ENCODE data around the gene OGT.

- TF ChIP-seq ZNF121 (tag by site-specific recombination; IDR thresholded peaks at IDR 0.05), result no peak
- no peak for TF ChIP-seq ZBTB1 (tag by site-specific recombination; IDR thresholded peaks at IDR 0.05)
- TF ChIP-seq REST (tag by site-specific recombination; IDR thresholded peaks at IDR 0.05), result no peak
- TF ChIP-seq, protein P1, sequence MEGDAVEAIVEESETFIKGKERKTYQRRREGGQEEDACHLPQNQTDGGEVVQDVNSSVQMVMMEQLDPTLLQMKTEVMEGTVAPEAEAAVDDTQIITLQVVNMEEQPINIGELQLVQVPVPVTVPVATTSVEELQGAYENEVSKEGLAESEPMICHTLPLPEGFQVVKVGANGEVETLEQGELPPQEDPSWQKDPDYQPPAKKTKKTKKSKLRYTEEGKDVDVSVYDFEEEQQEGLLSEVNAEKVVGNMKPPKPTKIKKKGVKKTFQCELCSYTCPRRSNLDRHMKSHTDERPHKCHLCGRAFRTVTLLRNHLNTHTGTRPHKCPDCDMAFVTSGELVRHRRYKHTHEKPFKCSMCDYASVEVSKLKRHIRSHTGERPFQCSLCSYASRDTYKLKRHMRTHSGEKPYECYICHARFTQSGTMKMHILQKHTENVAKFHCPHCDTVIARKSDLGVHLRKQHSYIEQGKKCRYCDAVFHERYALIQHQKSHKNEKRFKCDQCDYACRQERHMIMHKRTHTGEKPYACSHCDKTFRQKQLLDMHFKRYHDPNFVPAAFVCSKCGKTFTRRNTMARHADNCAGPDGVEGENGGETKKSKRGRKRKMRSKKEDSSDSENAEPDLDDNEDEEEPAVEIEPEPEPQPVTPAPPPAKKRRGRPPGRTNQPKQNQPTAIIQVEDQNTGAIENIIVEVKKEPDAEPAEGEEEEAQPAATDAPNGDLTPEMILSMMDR (tag by site-specific recombination; IDR thresholded peaks at IDR 0.05), result no peak
- TF ChIP-seq, protein P2, sequence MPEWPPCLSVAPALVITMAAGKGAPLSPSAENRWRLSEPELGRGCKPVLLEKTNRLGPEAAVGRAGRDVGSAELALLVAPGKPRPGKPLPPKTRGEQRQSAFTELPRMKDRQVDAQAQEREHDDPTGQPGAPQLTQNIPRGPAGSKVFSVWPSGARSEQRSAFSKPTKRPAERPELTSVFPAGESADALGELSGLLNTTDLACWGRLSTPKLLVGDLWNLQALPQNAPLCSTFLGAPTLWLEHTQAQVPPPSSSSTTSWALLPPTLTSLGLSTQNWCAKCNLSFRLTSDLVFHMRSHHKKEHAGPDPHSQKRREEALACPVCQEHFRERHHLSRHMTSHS (tag by site-specific recombination; IDR thresholded peaks at IDR 0.05), result no peak
- TF ChIP-seq ZNF274 (IDR thresholded peaks at IDR 0.05; ENCODE audit: low read length), result no peak
- no peak for TF ChIP-seq ZNF274 (tag by site-specific recombination; IDR thresholded peaks at IDR 0.05; ENCODE audit: borderline replicate concordance)
- no peak for TF ChIP-seq ZNF416 (tag by site-specific recombination; IDR thresholded peaks at IDR 0.05)
- TF ChIP-seq ZNF549 (tag by site-specific recombination; IDR thresholded peaks at IDR 0.05), result no peak
- TF ChIP-seq PBX3 (CRISPR knock-in tag; IDR thresholded peaks at IDR 0.05), result no peak
- TF ChIP-seq, protein P3, sequence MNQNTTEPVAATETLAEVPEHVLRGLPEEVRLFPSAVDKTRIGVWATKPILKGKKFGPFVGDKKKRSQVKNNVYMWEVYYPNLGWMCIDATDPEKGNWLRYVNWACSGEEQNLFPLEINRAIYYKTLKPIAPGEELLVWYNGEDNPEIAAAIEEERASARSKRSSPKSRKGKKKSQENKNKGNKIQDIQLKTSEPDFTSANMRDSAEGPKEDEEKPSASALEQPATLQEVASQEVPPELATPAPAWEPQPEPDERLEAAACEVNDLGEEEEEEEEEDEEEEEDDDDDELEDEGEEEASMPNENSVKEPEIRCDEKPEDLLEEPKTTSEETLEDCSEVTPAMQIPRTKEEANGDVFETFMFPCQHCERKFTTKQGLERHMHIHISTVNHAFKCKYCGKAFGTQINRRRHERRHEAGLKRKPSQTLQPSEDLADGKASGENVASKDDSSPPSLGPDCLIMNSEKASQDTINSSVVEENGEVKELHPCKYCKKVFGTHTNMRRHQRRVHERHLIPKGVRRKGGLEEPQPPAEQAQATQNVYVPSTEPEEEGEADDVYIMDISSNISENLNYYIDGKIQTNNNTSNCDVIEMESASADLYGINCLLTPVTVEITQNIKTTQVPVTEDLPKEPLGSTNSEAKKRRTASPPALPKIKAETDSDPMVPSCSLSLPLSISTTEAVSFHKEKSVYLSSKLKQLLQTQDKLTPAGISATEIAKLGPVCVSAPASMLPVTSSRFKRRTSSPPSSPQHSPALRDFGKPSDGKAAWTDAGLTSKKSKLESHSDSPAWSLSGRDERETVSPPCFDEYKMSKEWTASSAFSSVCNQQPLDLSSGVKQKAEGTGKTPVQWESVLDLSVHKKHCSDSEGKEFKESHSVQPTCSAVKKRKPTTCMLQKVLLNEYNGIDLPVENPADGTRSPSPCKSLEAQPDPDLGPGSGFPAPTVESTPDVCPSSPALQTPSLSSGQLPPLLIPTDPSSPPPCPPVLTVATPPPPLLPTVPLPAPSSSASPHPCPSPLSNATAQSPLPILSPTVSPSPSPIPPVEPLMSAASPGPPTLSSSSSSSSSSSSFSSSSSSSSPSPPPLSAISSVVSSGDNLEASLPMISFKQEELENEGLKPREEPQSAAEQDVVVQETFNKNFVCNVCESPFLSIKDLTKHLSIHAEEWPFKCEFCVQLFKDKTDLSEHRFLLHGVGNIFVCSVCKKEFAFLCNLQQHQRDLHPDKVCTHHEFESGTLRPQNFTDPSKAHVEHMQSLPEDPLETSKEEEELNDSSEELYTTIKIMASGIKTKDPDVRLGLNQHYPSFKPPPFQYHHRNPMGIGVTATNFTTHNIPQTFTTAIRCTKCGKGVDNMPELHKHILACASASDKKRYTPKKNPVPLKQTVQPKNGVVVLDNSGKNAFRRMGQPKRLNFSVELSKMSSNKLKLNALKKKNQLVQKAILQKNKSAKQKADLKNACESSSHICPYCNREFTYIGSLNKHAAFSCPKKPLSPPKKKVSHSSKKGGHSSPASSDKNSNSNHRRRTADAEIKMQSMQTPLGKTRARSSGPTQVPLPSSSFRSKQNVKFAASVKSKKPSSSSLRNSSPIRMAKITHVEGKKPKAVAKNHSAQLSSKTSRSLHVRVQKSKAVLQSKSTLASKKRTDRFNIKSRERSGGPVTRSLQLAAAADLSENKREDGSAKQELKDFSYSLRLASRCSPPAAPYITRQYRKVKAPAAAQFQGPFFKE (tag by site-specific recombination; IDR thresholded peaks at IDR 0.05; ENCODE audit: borderline replicate concordance), result no peak
- TF ChIP-seq ZNF561 (tag by site-specific recombination; IDR thresholded peaks at IDR 0.05; ENCODE audit: borderline replicate concordance), result no peak
These were observed 67.1 kb downstream of the OGT start for GRCh38 chrX:71599965-71600364.

Measured in HEK293 (cell line).